NCI-H2227 (cell line): ENCODE results near the gene BCAR3.

ENCODE experiments used
- DNase-seq: peaks from one replicate; lab custom pipeline; 2025; ENCODE audit not compliant: unreplicated experiment; lab: John Stamatoyannopoulos, UW

BCAR3 gene

DNA sequence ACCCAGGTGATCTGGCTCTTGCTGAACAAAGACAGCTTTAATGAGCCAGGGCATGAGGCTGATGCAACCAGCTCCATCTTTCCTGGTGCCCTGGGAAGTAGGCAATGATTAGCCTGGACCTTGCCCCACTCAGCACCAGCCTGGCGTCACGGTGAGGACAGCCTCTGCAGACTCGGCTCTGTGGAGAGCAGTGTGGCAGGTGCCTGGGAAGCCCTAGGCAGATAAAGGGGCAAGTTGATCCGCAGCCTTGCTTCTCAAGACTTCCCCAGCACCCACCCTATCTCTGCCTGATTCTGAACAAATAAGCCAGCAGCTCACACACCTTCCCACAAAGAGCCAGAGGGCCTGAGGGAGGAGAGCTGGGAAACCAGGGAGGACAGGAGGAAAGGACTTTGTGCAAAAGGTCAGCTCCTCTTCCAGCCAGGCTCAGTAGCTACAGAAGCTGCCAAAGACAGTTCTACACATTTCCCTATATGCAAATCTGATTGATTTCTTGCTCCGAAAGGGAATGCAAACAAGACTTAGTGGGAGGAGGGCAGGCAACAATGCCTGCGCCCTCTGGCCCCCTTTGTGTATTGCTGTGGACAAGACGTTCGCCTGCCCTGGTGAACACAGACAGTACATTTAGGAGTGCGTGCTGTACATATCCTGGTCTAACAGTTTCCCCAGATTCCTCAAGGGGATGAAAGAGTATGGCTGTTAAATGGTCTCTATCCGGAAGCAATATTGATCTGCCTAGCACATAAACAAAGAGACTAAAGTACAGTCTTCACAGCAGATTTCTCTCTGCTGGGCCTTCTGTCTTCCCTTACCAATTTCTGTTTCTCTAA lies 63.8 kb downstream of the BCAR3 start:
- DNase-seq = peak; percentile 52

DNA sequence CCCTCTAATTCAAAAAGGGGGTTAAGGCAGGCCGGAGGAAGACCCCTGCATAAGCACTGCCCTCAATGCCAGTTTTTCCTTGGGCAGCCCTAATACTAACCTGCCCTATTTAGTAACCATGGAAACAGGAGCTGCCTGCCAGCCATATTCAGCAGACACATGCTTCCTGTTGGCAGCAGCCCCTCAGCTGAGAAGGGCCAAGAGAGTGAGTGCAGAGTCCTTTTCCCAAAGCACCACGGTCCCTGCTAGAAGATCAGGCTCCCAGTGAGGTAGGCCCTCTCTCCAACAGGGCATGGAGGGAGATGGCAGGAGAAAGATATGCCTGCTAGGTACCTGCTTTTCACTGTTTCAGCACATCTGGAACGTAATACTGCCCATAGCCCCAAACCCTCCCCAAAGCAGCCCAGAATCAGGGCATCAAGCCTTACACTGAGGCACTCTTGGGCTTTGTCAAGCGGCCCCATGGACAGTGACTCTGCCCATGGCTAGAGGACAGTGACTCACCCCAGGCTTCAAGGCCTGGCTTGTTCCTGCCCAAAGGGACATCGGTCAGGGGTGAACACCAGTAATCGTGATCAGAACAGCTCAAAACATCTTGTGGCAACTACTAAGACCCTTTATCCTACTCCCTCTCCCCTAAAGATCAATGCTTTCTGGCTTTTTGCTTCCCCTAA lies 64.5 kb downstream of the BCAR3 start:
- DNase-seq = peak; percentile 70

DNA sequence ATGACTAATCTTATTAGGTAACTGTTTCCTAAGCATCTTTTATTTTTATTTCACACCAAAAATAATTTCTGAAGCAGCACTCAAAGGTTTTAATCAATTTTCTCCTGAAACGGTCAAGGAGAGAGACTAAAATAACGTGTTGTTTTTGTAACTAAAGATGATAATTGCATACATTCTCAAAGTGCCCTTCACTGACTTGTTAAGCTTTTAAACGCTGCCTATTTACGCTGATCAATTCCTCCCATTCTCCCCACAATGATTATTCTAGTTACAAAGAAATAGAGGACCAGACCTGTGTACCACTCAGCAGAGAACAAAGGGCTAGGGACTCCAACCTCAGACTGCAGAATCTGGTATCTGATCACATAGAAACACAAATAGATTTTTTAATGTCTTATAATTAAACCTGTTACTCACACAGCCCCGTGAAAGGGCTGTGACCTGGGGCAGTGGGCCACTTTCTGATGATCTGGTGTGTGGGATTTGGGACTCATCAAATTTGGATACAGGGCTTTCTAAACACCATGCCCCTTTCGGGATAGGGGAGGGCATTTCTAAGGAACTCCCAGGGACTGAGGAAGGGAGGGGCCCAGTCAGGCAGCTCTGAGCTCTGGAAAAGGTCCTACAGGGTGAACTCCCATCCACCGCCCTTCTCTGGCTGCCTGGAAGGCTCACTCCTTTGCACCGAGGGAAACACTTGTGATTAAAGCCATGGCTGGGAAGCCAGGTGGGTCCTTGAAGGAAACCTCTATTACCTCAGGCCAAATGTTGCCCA lies 65.2 kb downstream of the BCAR3 start:
- peak; percentile 70 for DNase-seq

DNA sequence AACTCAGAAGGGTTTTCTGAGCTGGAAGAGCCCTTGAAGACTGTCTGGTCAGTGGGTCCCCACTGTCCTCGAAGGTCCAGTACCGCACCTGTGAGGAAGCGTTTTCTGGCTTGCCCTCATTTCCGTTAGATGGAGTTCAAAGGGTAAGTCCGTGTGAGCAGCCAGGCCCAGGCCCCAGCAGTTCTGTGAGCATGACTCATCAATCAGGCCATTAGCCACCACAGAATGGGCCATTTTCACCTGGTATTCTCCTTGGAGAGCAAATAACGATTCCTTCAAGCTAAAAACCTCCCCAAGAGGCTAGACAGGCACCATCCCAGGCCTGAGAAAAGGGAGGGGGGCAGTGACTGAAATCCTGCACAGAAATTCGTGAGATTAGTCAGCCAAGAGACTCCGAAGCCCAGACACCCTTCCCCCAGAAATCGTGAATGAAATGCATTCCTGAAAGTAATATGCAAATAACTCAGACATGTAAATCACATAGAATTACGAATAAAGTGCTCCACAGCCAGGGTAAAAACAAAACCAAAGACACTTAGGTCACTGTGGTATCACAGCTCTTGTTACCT lies 66.0 kb downstream of the BCAR3 start:
- DNase-seq = no peak

DNA sequence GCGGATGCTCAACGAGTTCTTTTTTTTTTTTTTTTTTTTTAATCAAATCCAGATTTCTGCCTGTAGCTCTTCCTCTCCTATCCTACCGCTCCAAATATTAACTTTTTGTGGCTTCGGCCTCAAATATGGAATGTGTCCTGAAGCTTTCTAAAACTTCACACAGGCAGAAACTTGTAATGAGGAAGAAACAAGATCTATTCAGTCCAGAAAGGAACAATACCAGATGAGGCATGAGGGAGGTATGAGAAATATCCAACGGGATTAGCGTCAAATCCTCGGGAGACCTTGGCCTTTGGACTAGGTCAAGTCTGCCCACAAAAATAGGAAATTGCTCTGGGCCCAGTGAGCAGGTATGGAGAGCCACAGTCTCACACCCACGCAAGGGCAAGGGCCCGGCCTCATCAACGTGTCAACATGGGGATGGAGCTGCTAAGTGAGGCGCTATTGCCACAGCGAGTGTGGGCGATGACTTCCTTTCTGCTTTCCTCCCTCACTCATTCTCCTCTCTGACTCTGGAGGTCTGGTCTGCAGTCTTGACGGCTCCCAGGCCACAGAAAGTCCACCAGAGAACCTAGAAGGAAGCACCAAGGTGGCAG lies 66.6 kb downstream of the BCAR3 start:
- no peak for DNase-seq

DNA sequence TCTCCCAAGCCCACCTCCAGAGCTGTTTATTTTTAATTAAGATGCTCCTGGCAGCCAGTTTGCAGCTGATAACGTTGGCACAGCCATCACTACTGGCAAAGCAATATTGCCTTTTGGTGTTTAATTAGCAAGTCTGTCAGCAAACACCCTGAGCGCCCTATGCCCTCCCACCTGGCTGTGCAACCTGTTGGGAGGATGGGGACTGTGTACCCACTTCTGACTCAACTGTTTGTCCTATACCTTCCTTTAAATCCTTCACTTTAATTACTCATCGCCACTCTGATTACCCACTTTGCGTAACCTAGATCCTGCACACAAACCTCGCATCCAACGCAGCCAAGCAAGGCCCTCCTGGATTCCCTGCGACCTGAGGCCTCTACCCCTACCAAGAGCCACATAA lies 67.1 kb downstream of the BCAR3 start:
- no peak for DNase-seq

DNA sequence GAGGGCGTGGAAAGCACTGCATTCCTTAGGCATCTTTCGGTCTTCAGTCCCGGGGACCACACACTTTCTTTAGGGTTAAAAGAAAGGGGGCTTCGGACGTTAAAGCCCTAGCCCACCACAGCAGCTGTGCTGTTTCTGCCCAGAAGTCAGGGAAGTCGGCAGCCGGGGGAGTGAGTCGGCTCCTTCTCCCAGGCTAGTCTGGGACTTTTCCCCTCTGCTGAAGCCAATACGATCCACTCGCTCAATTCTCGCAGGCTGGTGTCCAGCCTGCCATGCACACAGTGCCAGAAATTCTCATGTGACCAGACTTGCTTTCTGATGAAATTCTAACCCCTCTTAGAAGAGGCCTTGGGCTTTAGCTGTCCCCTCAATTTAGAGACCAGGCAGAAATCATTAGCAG lies 67.7 kb downstream of the BCAR3 start:
- DNase-seq = no peak

DNA sequence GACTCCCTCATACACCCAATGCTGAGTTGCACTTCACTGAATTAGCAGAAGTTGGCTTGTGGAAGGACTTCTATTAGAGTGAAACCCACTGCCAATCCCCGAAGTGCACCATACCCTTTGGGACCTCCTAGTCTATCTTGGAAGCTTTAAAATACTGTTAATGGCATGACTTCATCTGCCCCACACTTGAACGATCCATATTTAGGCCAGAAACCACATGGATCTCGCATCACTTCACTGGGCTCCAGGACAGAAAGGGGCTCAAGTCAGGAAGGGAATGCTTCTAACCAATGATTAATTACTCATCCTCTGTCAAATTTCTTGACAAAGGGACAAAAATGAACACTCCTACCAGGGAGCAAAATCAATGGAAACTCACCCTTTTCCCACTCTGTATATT lies 69.1 kb downstream of the BCAR3 start:
- no peak for DNase-seq

DNA sequence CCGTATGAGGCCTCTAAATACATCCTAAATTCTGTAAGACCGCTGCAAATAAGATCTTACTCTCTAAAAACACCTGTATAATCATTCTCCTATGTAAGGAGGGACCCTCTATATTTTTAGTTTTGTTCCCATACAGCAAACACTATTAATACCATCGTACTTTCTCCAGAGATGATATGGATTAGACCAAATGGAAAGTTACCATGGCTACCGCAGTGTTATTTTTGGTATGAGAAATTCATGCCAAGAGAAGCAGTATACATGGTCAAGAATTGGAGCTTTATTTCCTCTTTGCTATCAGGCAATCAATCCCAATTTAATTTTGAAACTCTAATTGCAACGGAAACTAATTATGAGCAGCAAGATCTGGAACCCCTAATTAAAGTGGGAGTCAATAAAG lies 70.0 kb downstream of the BCAR3 start:
- no peak for DNase-seq

DNA sequence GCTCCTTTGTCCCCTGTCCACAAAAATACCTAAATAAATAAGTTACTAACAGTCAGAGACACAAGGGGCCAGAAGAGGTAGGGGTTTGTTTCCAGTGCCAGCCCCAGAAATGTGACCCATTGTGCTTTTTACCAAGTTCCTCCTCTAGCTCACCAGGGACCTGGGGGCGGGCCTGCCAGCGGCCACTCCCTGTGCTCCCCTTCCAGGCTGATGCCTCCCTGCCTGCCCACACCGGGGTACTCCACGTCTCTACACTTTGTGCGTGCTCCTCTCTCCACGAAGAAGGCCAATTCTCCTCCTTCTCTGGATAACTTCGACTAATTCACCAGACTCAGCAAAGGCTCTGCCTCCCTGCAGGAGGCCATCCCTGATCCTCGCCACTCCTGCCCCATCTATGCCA lies 72.1 kb downstream of the BCAR3 start:
- DNase-seq = no peak

DNA sequence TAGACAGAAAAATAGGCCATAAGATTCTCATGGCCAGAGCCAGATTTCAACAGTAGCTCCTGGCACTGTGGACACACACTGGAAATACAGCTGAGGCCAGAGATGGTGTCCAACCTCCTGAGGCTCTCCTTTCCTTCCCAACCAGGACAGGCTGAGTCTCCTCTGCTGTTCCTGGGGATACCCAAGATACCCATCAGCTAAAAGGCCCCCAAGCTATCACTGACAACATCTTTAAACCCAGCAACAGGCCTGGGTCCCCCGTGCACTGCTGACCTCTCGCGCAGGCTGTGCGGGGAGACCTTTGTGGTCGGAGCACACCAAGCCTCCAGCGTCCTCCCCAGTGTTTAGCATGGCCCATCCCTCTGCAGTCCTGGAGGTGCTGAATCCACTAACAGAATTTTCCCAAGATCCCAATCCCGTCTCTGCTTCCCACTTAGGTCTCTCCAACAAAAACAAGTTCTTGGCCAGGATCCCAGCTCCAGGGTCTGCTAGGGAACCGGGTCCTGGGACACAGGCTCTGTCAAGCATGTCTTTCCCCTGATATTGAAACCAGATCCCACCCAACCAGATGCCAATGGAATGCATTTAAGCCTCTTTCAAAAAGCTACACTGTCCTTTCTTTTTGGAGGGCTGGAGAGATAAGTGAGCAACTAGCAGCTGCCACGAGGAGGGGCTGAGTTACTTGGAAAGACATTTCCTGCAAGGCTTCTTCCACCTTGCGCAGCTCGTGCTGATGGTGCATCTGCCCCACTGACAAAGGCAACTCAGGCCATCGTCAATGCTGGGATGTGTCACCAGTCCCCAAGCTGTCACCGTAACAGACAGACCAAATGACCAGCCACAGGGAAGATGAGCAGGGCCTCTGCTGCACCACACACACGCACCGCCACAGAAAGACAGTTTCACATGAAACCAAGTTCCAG lies 73.2 kb downstream of the BCAR3 start:
- no peak for DNase-seq

DNA sequence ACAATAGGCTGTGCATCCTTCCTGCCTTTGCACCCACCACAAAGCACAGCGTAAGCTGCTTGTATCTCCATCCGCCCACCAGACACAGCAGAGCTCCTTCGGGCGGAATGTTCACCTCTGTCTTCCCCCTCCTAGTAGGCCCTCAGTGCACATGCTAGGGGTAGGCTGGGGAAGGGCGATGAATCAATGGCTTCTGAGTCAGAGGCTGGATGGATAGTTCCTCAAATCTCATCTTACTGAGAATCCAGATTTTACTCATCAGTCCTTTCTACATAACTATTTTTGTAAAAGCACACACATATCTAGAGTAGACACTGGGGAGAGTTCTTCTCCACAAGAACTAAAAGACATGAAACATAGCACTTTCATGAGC lies 73.8 kb downstream of the BCAR3 start:
- no peak for DNase-seq

DNA sequence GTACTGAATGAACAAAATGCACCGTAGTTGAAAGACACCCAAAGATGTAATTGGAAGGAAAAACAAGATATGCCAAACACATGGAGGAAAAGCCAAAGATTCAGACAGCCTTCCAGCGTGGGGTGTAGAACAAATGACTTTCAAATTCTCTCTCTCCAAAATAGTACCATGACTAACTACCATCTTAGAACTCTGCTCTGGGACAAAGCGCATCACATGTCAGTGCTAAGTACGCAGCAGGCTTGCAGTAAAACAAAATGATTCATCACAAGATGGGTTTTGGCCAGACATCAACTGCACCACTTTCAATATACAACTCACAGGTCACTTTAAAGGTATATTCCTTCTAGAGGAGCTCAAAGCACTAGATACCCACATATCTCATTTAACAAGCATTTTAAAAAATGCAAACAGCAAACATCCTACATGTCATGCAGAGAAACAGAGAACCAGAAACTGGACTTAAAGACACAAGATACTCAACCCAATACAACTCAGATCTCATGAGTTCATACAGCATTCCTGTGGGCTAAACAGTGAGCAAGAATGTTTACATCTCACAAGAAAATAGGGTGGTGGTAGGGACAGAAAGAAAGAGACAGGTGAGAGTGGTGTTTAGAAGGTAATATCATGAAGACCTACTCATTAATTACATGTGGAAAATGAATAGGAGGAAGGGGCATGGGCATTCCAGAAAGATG lies 75.7 kb downstream of the BCAR3 start:
- no peak for DNase-seq

DNA sequence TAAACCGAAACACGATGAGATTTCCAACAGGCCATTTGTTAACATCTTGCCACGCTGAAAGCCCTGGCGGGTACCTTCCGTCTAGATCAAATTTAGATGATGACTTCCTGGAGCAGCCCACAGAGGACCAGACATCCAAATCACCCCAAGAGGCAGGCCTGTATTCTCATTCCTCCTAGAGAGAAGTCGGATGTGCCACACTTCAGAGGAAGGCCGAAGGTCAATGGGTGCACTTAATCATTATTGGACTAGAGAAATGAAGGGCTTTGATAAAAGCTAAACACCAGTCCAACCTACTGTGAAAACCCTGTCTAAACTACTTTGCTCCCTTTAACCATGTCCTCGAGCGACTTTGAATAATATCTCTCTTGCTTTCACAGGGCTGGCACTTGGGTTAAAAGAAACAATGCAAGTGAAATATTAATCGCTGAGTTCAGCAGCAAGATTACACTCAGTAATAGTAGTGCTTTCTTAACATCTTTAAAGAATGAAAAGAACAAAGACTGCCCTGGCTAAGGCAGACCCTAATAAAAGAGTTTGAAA lies 76.5 kb downstream of the BCAR3 start:
- peak; percentile 47 for DNase-seq

DNA sequence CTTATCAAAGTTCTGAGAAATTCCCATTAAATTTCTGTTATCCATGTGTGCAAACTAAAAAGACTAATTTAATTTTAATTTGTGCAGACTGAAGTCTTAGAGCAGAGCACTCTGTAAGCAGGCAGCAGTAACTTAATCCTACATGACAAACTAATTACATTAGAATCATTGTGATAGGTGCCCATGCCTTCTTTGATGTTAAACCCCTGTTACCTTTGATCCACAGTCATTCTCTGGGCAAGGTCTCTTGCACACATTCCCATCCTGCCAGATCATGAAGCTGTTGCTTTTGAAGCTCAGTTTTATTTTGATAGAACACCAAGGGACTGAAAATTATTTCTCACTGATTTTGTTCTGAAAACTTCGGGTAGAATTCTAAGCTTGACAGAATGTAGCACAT lies 77.2 kb downstream of the BCAR3 start:
- no peak for DNase-seq

DNA sequence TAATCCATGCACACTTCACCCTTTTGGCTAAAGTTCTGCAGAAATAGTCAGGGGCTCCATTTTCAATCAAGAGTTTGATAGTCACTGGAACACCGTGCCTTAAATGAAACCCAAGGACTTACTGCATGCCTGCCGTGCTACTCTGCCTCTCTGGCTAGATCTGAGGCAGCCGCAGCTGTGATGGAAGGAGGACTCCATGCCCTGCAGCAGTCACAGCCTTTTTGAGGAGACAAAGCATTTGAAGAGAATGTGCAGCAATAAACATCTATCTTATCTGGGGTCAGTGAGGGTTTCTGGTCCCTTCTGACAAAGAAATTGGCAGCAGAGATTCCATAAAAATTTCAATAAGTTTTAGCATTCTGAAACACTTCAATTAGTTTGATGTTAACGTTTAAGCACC lies 78.0 kb downstream of the BCAR3 start:
- no peak for DNase-seq

DNA sequence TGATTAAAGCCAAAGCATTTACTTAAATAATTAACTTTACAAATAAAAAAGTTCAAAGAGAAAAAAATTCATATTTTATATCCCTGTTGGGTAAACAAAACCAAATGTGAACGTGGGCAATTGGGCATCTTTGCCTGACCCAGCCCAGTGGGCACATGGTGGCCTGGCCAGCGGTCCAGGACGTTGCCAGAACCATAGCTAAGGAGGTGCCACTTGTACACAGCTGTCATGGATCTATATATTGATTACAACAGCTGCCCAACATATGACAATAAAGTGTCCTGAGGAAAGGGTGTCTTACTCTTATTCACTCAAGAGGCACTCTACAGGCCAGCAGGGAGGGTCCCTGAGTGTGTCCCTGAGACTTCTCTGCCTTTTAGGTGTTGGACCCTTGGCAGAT lies 78.5 kb downstream of the BCAR3 start:
- DNase-seq = no peak

DNA sequence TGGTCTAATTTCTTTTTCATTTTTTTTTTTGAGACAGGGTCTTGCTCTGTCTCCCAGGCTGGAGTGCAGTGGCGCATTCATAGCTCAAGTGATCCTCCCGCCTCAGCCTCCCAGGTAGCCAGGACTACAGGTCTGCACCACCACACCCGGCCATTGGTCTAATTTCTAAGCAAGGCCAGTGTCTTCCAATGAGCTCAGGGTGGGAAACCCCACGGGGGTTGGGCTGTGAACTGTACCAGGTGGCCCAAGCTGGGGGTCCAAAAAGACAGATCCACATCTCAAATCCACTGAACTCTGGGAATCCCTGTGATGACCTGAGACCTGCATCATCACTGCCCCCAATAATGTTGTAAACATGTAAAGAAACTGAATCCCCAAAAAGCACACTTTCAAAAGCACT lies 79.5 kb downstream of the BCAR3 start:
- no peak for DNase-seq

DNA sequence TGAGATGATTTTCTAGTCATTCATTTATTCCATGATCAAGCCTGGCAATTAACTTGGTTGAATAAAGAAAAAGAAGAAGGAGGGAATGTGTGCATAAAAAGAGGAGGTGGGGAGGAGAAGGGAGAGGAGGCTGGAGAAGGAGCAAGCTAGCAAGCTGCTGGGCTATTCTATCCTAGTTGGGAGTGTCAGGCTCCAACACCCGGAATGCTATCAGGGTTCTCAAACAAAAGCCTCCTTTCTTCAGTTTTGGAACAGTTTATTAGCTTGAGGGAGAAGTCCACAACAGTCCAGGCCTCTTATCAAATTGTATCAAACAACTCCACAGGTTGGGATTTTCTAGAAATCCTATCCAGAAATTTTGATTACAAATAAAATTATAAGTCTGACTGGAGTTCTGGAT lies 80.0 kb downstream of the BCAR3 start:
- DNase-seq = no peak
